Caco-2 (cell line): ENCODE results near the gene MKNK2. TPM values are rescaled to one million over a fixed set of nuclear protein-coding genes. Genes with fewer than 3 reads are reported as not detected.

Experiments used
- BruUV-seq: library from RNA; stranded (reverse); fragments of 400-500 nt; replicated peaks from 2 replicates; lab custom pipeline; 2021; lab: Mats Ljungman, UMichigan
- CTCF ChIA-PET: fragments of 300-600 bp; sonication (Branson Sonifier 250); formaldehyde crosslinking; loops from one replicate; lab custom pipeline; 2022; ENCODE audit warnings: antibody characterized with exemption; lab: Charles Lee
- POLR2A ChIA-PET: fragments of 300-600 bp; sonication (Branson Sonifier 250); formaldehyde crosslinking; loops from one replicate; lab custom pipeline; 2022; ENCODE audit warnings: antibody characterized with exemption; lab: Charles Lee
- DNase-seq, 2 experiments: peaks; one replicate each; pipeline versions ENCODE4 v3.0.0 to v3.0.0-alpha.2; 2020 to 2022
- H3K27me3 ChIP-seq: replicated peaks from 2 replicates; pipeline ENCODE4 v1.6.0; 2011; ENCODE audit warnings: low read length; ENCODE audit not compliant: control insufficient read depth, insufficient read depth
- H3K36me3 ChIP-seq: 2 replicates; pipeline ENCODE4 v1.5.1; 2011; ENCODE audit warnings: low read length; ENCODE audit not compliant: control insufficient read depth, insufficient read depth
- H3K4me1 ChIP-seq: fragments of 250-450 bp; sonication (Bioruptor Pico); 2 replicates; pipeline ENCODE4 v1.5.1; 2020; ENCODE audit warnings: mild to moderate bottlenecking
- H3K4me3 ChIP-seq: 2 replicates; pipeline ENCODE4 v1.5.1; 2011; ENCODE audit warnings: low read depth, mild to moderate bottlenecking, control low read depth, low read length
- H3K9me3 ChIP-seq: fragments of 250-450 bp; sonication (Bioruptor Pico); 2 replicates; pipeline ENCODE4 v1.5.1; 2020; ENCODE audit warnings: mild to moderate bottlenecking, moderate library complexity
- H3K27ac Mint-ChIP-seq: one replicate; pipeline ENCODE4 v1.8.0; 2022; ENCODE audit warnings: mixed read lengths; ENCODE audit not compliant: unreplicated experiment
- H3K27me3 Mint-ChIP-seq: one replicate; pipeline ENCODE4 v1.8.0; 2022; ENCODE audit warnings: mixed read lengths; ENCODE audit not compliant: insufficient read depth, unreplicated experiment
- H3K36me3 Mint-ChIP-seq: one replicate; pipeline ENCODE4 v1.8.0; 2022; ENCODE audit warnings: mild to moderate bottlenecking, mixed read lengths; ENCODE audit not compliant: insufficient read depth, unreplicated experiment
- H3K4me1 Mint-ChIP-seq: one replicate; pipeline ENCODE4 v1.8.0; 2022; ENCODE audit warnings: low read depth, mixed read lengths; ENCODE audit not compliant: unreplicated experiment
- H3K4me3 Mint-ChIP-seq: one replicate; pipeline ENCODE4 v1.8.0; 2022; ENCODE audit warnings: mild to moderate bottlenecking, moderate library complexity, mixed read lengths; ENCODE audit not compliant: unreplicated experiment
- H3K9me3 Mint-ChIP-seq: one replicate; pipeline ENCODE4 v1.8.0; 2022; ENCODE audit warnings: mixed read lengths; ENCODE audit not compliant: unreplicated experiment
- CTCF ChIP-seq, 2 experiments: fragments of 200-600 bp in 1 of 2; IDR thresholded peaks; 1 replicate in 1 of 2; 2 replicates in 1 of 2; pipeline versions ENCODE4 v1.5.1 to v1.8.0; 2011 to 2022; ENCODE audit warnings: antibody characterized with exemption in 1 of 2, control low read depth in 1 of 2, inconsistent platforms in 1 of 2, low read depth in 1 of 2, low read length in 1 of 2, mild to moderate bottlenecking in 1 of 2, moderate library complexity in 1 of 2; ENCODE audit not compliant: insufficient read depth in 1 of 2, severe bottlenecking in 1 of 2, unreplicated experiment in 1 of 2
- intact Hi-C: fragments of 100-400 bp; cut with micrococcal nuclease; formaldehyde crosslinking; loops from one replicate; pipeline ENCODE4 v1.10.0; 2022; ENCODE audit not compliant: unreplicated experiment
- total RNA-seq: library from RNA; stranded (reverse); gene quantifications from 2 replicates; pipeline ENCODE4 v1.2.3, GENCODE V29; 2022

The MKNK2 gene
- total RNA-seq, 1 experiment from 2014 or later: 162 TPM

GRCh38 chr19:2038284-2039088 is 12.6 kb downstream of the MKNK2 start:
- intact Hi-C loops: no loop called here
- TF ChIP-seq CTCF (IDR thresholded peaks at IDR 0.05; ENCODE audit: insufficient read depth in 1 of 2, low read depth in 1 of 2, low read length in 1 of 2, severe bottlenecking in 1 of 2, unreplicated experiment in 1 of 2): no peak
- Mint-ChIP-seq H3K27me3 (no peaks in the 10 kb centered on the region), H3K4me3 (no peak overlapping the region), H3K4me1 (no peaks in the 10 kb centered on the region), H3K27ac (no peak overlapping the region), H3K36me3 (peaks cover 41% of the 10 kb centered on the region), H3K9me3 (no peaks in the 10 kb centered on the region)
- peak in 1 of 2 experiments; percentile 41 for DNase-seq
- ChIA-PET POLR2A (interaction anchor here (0.5 to 0.6 kb wide), 2 partner anchors 14 to 34 kb away, joined by 5 read pairs; no protein-coding TSS in a partner anchor), CTCF (no interaction called here)
- no peaks in the 10 kb centered on the region for H3K27me3 ChIP-seq
- H3K36me3 ChIP-seq: no peaks in the 10 kb centered on the region; the same call in 1 of the 2 replicates
- no peak overlapping the region for H3K4me3 ChIP-seq
- H3K9me3 ChIP-seq: peaks cover 9% of the 10 kb centered on the region
- no TSS peak for BruUV-seq
- H3K4me1 ChIP-seq: peaks cover 4% of the 10 kb centered on the region; the same call in 1 of the 2 replicates

DNA sequence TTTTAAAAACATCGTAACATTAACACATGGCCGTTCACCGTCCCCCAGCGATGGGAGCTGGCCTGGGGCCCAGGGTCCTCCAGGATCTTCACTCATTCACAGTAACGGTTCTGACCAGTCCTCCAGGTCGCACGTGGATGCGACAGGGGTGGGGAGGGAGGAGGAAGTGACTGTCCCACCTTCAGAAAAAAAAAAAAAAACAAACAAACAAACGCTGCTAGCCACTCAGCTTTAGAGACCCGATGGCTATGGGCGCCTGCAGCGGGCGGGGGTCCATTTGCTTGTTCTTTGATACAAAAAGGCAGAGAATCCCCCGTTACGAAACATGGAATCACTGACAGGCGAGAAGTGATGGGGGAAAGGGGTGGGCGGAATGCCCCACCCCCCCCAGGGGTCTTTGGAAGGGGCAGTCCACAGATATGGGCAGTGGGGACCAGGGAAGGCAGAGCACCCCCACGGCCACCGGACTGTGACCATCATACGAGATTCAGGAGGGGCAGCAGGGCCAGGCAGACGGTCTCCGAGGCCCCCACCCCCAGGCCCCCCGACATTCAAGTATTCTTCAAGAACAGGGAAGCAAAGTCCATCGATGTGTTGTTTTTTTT is 13.3 kb downstream of the MKNK2 start:
- intact Hi-C loops: no loop called here
- Histone ChIP-seq H3K4me3 (no peak overlapping the region), H3K4me1 (peaks cover 3% of the 10 kb centered on the region; the same call in 1 of the 2 replicates), H3K36me3 (no peaks in the 10 kb centered on the region; the same call in 1 of the 2 replicates), H3K9me3 (peaks cover 9% of the 10 kb centered on the region), H3K27me3 (no peaks in the 10 kb centered on the region)
- Mint-ChIP-seq H3K4me3 (no peak overlapping the region), H3K9me3 (no peaks in the 10 kb centered on the region), H3K27ac (no peak overlapping the region), H3K27me3 (no peaks in the 10 kb centered on the region), H3K36me3 (peaks cover 34% of the 10 kb centered on the region), H3K4me1 (no peaks in the 10 kb centered on the region)
- TSS peak; percentile 53 for BruUV-seq
- DNase-seq: no peak
- CTCF ChIA-PET: interaction anchor here (0.7 kb wide), 1 partner anchor 86 kb away, joined by 4 read pairs; no protein-coding TSS in a partner anchor
- POLR2A ChIA-PET: interaction anchor here (0.6 kb wide), 1 partner anchor 15 kb away, joined by 5 read pairs; no protein-coding TSS in a partner anchor
- TF ChIP-seq CTCF (IDR thresholded peaks at IDR 0.05; ENCODE audit: insufficient read depth in 1 of 2, low read depth in 1 of 2, low read length in 1 of 2, severe bottlenecking in 1 of 2, unreplicated experiment in 1 of 2): no peak

- Histone ChIP-seq H3K27me3 (no peaks in the 10 kb centered on the region), H3K4me1 (no peaks in the 10 kb centered on the region), H3K4me3 (no peak overlapping the region), H3K9me3 (peaks cover 9% of the 10 kb centered on the region), H3K36me3 (no peaks in the 10 kb centered on the region; the same call in 1 of the 2 replicates)
- CTCF ChIA-PET: no interaction called here
- H3K9me3 Mint-ChIP-seq: no peaks in the 10 kb centered on the region
- POLR2A ChIA-PET: no interaction called here
- H3K4me3 Mint-ChIP-seq: no peak overlapping the region
- no peak for TF ChIP-seq CTCF (IDR thresholded peaks at IDR 0.05; ENCODE audit: insufficient read depth in 1 of 2, low read depth in 1 of 2, low read length in 1 of 2, severe bottlenecking in 1 of 2, unreplicated experiment in 1 of 2)
- H3K4me1 Mint-ChIP-seq: no peaks in the 10 kb centered on the region
- DNase-seq: no peak
- no peaks in the 10 kb centered on the region for H3K27me3 Mint-ChIP-seq
- H3K27ac Mint-ChIP-seq: no peak overlapping the region
- H3K36me3 Mint-ChIP-seq: peaks cover 26% of the 10 kb centered on the region
- no TSS peak for BruUV-seq
- intact Hi-C loops: no loop called here
Observed at GRCh38 chr19:2036424-2036823, 14.6 kb downstream of the MKNK2 start.
